Activated naive CD4-positive, alpha-beta T cell treated with anti-CD3 and anti-CD28 coated beads, Interleukin-2, amount 50 U/mL, for 72 hours (primary cell): ENCODE data around the gene DNAH5. TPM values are rescaled to one million over a fixed set of nuclear protein-coding genes. Genes with fewer than 3 reads are reported as not detected.

Source experiments
- ATAC-seq, 2 donors: fragments of 150-1000 bp; cut with Tn5 transposase; 2 replicates each; pipeline ENCODE4 v1.10.0; 2021; ENCODE audit warnings: mild to moderate bottlenecking in 2 of 2, moderate library complexity in 2 of 2
- DNase-seq, 2 donors: peaks; one replicate each; pipeline ENCODE4 v3.0.0; 2021 to 2022; ENCODE audit warnings: low spot score in 2 of 2
- H3K27ac Mint-ChIP-seq, 2 donors: one replicate each; pipeline ENCODE4 v1.8.0; 2022; ENCODE audit warnings: mild to moderate bottlenecking in 2 of 2, mixed read lengths in 2 of 2
- H3K36me3 Mint-ChIP-seq, 2 donors: one replicate each; pipeline ENCODE4 v1.8.0; 2022; ENCODE audit warnings: mixed read lengths in 2 of 2
- H3K9me3 Mint-ChIP-seq, 2 donors: one replicate each; pipeline ENCODE4 v1.8.0; 2022; ENCODE audit warnings: mixed read lengths in 2 of 2
- total RNA-seq, 2 donors: library from RNA; stranded (reverse); gene quantifications; one replicate each; pipeline ENCODE4 v1.2.3, GENCODE V29; 2022

The DNAH5 gene
- total RNA-seq, 2 donors from 2014 or later, result not detected

GRCh38 chr5:13955896-13956295 lies 11.4 kb upstream of the DNAH5 start:
- Mint-ChIP-seq H3K9me3 (peaks cover 5 to 6% of the 10 kb centered on the region in 2 donors), H3K27ac (no peak overlapping the region), H3K36me3 (no peaks in the 10 kb centered on the region)
- ATAC-seq (no peak), DNase-seq (no peak)

GRCh38 chr5:13946111-13946510 lies 1.6 kb upstream of the DNAH5 start:
- no peak overlapping the region for H3K27ac Mint-ChIP-seq
- DNase-seq (no peak), ATAC-seq (no peak)
- H3K9me3 Mint-ChIP-seq, result peaks cover 0 to 5% of the 10 kb centered on the region in 2 donors
- no peaks in the 10 kb centered on the region for H3K36me3 Mint-ChIP-seq

- ATAC-seq (no peak), DNase-seq (no peak)
- Mint-ChIP-seq H3K36me3 (no peaks in the 10 kb centered on the region), H3K9me3 (peaks cover 0 to 5% of the 10 kb centered on the region in 2 donors), H3K27ac (no peak overlapping the region)
Observed at GRCh38 chr5:13945271-13945670, 783 bp upstream of the DNAH5 start.

GRCh38 chr5:13943676-13944075 lies 812 bp downstream of the DNAH5 start:
- no peak for DNase-seq
- ATAC-seq, result no peak

GRCh38 chr5:13941468-13941867 lies 3.0 kb downstream of the DNAH5 start:
- ATAC-seq, result no peak
- peaks cover 4 to 5% of the 10 kb centered on the region in 2 donors for H3K9me3 Mint-ChIP-seq

More at GRCh38 chr5:13943676-13944075, 812 bp downstream of the DNAH5 start:
- H3K9me3 Mint-ChIP-seq, result peaks cover 0 to 5% of the 10 kb centered on the region in 2 donors
- H3K27ac Mint-ChIP-seq, result no peak overlapping the region
- no peaks in the 10 kb centered on the region for H3K36me3 Mint-ChIP-seq

GRCh38 chr5:13939638-13940037 lies 4.8 kb downstream of the DNAH5 start:
- Mint-ChIP-seq H3K36me3 (no peaks in the 10 kb centered on the region), H3K9me3 (peaks cover 4 to 5% of the 10 kb centered on the region in 2 donors), H3K27ac (no peak overlapping the region)
- DNase-seq (no peak), ATAC-seq (no peak)

More at GRCh38 chr5:13941468-13941867, 3.0 kb downstream of the DNAH5 start:
- Mint-ChIP-seq H3K36me3 (no peaks in the 10 kb centered on the region), H3K27ac (no peak overlapping the region)
- DNase-seq, result no peak

- peaks cover 12% of the 10 kb centered on the region in 2 donors for H3K9me3 Mint-ChIP-seq
- ATAC-seq (no peak), DNase-seq (no peak)
- H3K27ac Mint-ChIP-seq, result no peak overlapping the region
- peaks cover 6 to 7% of the 10 kb centered on the region in 2 donors for H3K36me3 Mint-ChIP-seq
Observed at GRCh38 chr5:13934921-13935320, 9.6 kb downstream of the DNAH5 start.

- ATAC-seq, result no peak
- H3K9me3 Mint-ChIP-seq, result peaks cover 12% of the 10 kb centered on the region in 2 donors
- no peak overlapping the region for H3K27ac Mint-ChIP-seq
- peaks cover 6 to 7% of the 10 kb centered on the region in 2 donors for H3K36me3 Mint-ChIP-seq
- DNase-seq, result no peak
Observed at GRCh38 chr5:13934125-13934524, 10.4 kb downstream of the DNAH5 start.

GRCh38 chr5:13932561-13932960 lies 11.9 kb downstream of the DNAH5 start:
- Mint-ChIP-seq H3K9me3 (peaks cover 8 to 12% of the 10 kb centered on the region in 2 donors), H3K36me3 (peaks cover 6 to 7% of the 10 kb centered on the region in 2 donors), H3K27ac (no peak overlapping the region)
- ATAC-seq (no peak), DNase-seq (no peak)

GRCh38 chr5:13932011-13932410 lies 12.5 kb downstream of the DNAH5 start:
- Mint-ChIP-seq H3K36me3 (peaks cover 6 to 7% of the 10 kb centered on the region in 2 donors), H3K9me3 (peaks cover 8 to 12% of the 10 kb centered on the region in 2 donors), H3K27ac (no peak overlapping the region)
- ATAC-seq, result no peak
- DNase-seq, result no peak

- no peak for ATAC-seq
- Mint-ChIP-seq H3K27ac (no peak overlapping the region), H3K36me3 (peaks cover 6 to 7% of the 10 kb centered on the region in 2 donors), H3K9me3 (peaks cover 8 to 12% of the 10 kb centered on the region in 2 donors)
- no peak for DNase-seq
Observed at GRCh38 chr5:13930541-13931171, 13.8 kb downstream of the DNAH5 start.

- peaks cover 0 to 5% of the 10 kb centered on the region in 2 donors for H3K9me3 Mint-ChIP-seq
Observed at GRCh38 chr5:13926731-13927130, 17.8 kb downstream of the DNAH5 start.

GRCh38 chr5:13921578-13921977 lies 22.9 kb downstream of the DNAH5 start:
- H3K9me3 Mint-ChIP-seq, result peaks cover 0 to 10% of the 10 kb centered on the region in 2 donors
- DNase-seq, result no peak
- ATAC-seq, result no peak
- no peaks in the 10 kb centered on the region for H3K36me3 Mint-ChIP-seq
- H3K27ac Mint-ChIP-seq, result no peak overlapping the region

More at GRCh38 chr5:13926731-13927130, 17.8 kb downstream of the DNAH5 start:
- Mint-ChIP-seq H3K27ac (no peak overlapping the region), H3K36me3 (no peaks in the 10 kb centered on the region)
- no peak for DNase-seq
- no peak for ATAC-seq

GRCh38 chr5:13919786-13920185 lies 24.7 kb downstream of the DNAH5 start:
- ATAC-seq, result no peak
- DNase-seq, result no peak
- Mint-ChIP-seq H3K27ac (no peak overlapping the region), H3K36me3 (no peaks in the 10 kb centered on the region), H3K9me3 (peaks cover 0 to 5% of the 10 kb centered on the region in 2 donors)

- no peak for DNase-seq
- H3K36me3 Mint-ChIP-seq, result no peaks in the 10 kb centered on the region
- H3K9me3 Mint-ChIP-seq, result peaks cover 0 to 5% of the 10 kb centered on the region in 2 donors
- H3K27ac Mint-ChIP-seq, result no peak overlapping the region
- no peak for ATAC-seq
Observed at GRCh38 chr5:13919087-13919486, 25.4 kb downstream of the DNAH5 start.

- Mint-ChIP-seq H3K27ac (no peak overlapping the region), H3K36me3 (no peaks in the 10 kb centered on the region), H3K9me3 (peaks cover 0 to 5% of the 10 kb centered on the region in 2 donors)
- DNase-seq (no peak), ATAC-seq (no peak)
Observed at GRCh38 chr5:13917061-13917460, 27.4 kb downstream of the DNAH5 start.

- DNase-seq (no peak), ATAC-seq (no peak)
- Mint-ChIP-seq H3K36me3 (no peaks in the 10 kb centered on the region), H3K27ac (no peak overlapping the region), H3K9me3 (no peaks in the 10 kb centered on the region)
Observed at GRCh38 chr5:13913962-13914361, 30.5 kb downstream of the DNAH5 start.

- ATAC-seq (no peak), DNase-seq (no peak)
- Mint-ChIP-seq H3K27ac (no peak overlapping the region), H3K36me3 (no peaks in the 10 kb centered on the region), H3K9me3 (no peaks in the 10 kb centered on the region)
Observed at GRCh38 chr5:13910637-13911288, 33.7 kb downstream of the DNAH5 start.
